ENCODE results near the gene ATP8B1.

ATP8B1 gene

GRCh38 chr18:57715073-57715472 is 88.0 kb downstream of the ATP8B1 start:
- DNase-seq, result no peak

- DNase-seq, result no peak
These were observed 92.9 kb downstream of the ATP8B1 start for GRCh38 chr18:57710226-57710625.

- no peak for DNase-seq
These were observed 93.8 kb downstream of the ATP8B1 start for GRCh38 chr18:57709335-57709734.

GRCh38 chr18:57708288-57708687 is 94.8 kb downstream of the ATP8B1 start:
- no peak for DNase-seq

GRCh38 chr18:57705832-57706595 is 97.1 kb downstream of the ATP8B1 start:
- no peak for DNase-seq

- DNase-seq, result no peak
These were observed 98.1 kb downstream of the ATP8B1 start for GRCh38 chr18:57705011-57705410.

GRCh38 chr18:57698571-57699276 is 104.4 kb downstream of the ATP8B1 start:
- no peak for DNase-seq

- DNase-seq, result no peak
These were observed 105.7 kb downstream of the ATP8B1 start for GRCh38 chr18:57697426-57697825.

GRCh38 chr18:57696271-57696670 is 106.8 kb downstream of the ATP8B1 start:
- no peak for DNase-seq

GRCh38 chr18:57691363-57691762 is 111.8 kb downstream of the ATP8B1 start:
- DNase-seq, result no peak

GRCh38 chr18:57687970-57688369 is 115.1 kb downstream of the ATP8B1 start:
- no peak for DNase-seq

- no peak for DNase-seq
These were observed 119.6 kb downstream of the ATP8B1 start for GRCh38 chr18:57683470-57683869.

- DNase-seq, result no peak
These were observed 125.6 kb downstream of the ATP8B1 start for GRCh38 chr18:57677262-57678211.

- DNase-seq, result no peak
These were observed 128.2 kb downstream of the ATP8B1 start for GRCh38 chr18:57674891-57675290.

GRCh38 chr18:57670046-57670445 is 133.1 kb downstream of the ATP8B1 start:
- no peak for DNase-seq

- no peak for DNase-seq
These were observed 135.1 kb downstream of the ATP8B1 start for GRCh38 chr18:57668021-57668420.

GRCh38 chr18:57666818-57667497 is 136.2 kb downstream of the ATP8B1 start:
- no peak for DNase-seq

- no peak for DNase-seq
These were observed 138.4 kb downstream of the ATP8B1 start for GRCh38 chr18:57664568-57665165.

GRCh38 chr18:57660961-57661360 is 142.2 kb downstream of the ATP8B1 start:
- no peak for DNase-seq

GRCh38 chr18:57659460-57660102 is 143.5 kb downstream of the ATP8B1 start:
- no peak for DNase-seq

GRCh38 chr18:57657542-57657941 is 145.6 kb downstream of the ATP8B1 start:
- DNase-seq, result no peak

GRCh38 chr18:57655740-57656139 is 147.4 kb downstream of the ATP8B1 start:
- DNase-seq, result no peak
